Amniotic stem cell (primary cell): ENCODE measurements around the gene EIF5A2.

Source experiments
- DNase-seq: peaks from one replicate; lab custom pipeline; 2025; lab: John Stamatoyannopoulos, UW

Gene EIF5A2

DNA sequence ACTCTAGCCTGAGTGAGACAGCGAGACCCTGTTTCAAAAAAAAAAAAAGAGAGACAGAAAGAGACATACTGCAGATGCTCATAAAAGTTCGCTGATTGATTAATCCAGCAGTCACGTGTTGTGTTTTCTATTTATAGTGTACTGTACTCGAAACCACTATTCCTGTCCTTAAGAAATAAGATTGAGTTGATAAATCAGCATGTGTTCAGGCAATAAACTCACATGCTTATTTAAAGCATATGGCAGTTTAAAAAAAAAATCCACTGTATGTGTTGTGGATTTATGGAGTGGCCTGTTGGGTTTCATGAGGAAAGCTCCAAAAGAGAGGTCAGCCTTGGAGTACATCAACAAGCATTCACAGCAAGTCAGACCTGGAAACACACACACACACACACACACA is 56.1 kb downstream of the EIF5A2 start:
- DNase-seq = no peak

DNA sequence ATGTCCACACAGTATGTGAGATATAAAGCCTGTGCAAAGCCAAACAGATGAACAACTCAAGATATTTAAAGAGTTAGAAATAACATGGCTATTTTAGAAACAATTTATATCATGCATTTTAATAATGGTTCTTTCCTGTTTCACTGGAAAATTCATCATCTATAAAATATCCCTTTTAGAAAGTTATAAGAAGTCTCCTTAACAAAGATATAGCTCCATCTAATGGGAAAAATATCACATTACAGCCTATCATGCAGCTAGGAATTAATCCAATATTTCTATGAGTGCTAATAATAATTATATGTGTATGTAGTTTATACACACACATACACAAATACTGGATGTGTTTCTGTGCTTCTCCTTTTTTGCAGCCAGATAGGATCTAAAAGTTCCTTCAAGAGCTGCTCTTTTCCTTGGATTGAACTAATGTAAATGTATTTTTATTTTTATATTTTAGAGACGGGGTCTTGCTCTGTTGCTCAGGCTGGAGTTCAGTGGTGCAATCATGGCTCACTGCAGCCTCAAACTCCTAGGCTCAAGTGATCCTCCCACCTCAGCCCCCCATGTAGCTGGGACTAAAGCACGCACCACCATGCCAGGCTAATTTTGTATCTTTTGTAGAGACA is 60.0 kb downstream of the EIF5A2 start:
- no peak for DNase-seq

DNA sequence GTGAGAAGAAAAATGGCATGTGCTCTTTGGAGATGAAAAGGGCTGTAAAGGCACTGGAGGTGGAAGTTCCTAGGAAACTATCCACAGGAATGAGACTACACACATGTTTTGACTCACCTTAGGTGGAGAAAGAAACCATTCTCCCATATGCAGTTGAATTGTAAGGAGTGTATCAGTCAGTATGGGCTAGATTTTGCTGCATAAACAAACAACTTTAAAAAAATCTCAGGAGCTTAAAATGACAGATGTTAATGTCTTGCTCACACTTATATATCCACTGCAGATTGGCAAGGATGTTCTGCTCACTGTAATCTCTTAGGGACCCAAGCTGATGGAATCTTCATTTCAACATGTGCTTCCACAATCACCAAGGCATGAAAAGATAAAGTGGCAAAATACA is 64.1 kb downstream of the EIF5A2 start:
- DNase-seq = no peak

DNA sequence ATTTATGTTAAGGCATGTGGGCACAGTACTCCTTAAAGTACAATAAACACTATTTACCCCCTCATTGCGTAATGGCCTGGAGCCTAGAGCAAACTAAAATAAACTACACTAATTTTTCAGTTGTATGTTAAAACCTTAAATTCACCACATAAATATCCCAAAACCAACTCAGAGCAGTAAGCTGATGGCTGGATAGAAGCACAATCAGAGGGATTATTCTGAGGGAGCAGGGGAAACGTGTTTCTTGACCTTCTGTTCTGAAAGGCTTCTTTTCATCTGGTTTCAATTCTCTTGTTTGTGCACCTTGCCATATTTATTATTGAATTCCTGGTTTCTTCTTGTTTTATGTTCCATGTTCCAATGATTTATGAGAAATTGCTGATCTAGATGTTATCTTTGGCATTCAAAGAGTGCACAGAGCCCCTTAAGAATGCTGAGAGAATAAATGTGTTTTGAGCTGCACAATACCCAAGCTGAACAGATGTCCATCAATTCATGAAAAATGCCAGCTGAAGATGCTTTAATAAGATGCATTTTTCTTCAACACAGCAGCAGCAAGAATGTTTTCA is 68.1 kb downstream of the EIF5A2 start:
- DNase-seq = no peak

DNA sequence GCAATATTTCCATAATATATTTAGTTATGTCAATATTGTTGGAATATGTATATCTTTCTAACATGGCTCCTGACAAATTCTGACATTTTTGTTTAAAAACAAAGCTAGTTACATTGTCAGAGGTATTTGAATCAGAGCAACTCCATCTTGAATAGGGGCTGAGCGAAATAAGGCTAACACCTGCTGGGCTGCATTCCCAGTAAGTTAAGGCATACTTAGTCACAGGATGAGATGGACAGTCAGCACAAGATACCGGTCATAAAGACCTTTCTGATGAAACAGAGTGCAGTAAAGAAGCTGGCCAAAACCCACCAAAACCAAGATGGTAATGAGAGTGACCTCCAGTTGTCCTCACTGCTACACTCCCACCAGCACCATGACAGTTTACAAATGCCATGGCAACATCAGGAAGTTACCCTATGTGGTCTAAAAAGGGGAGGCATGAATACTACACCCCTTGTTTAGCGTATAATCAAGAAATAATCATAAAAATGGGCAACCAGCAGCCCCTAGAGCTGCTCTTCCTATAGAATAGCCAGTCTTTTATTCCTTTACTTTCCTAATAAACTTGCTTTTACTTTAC is 68.8 kb downstream of the EIF5A2 start:
- no peak for DNase-seq
